Measurements from ENCODE around the gene SPRY1.

Gene SPRY1

GRCh38 chr4:123379392-123379791 is 17.2 kb upstream of the SPRY1 start:
- no peak for DNase-seq (ENCODE audit: extremely low read depth in 1 of 2, low read depth in 1 of 2)

GRCh38 chr4:123380728-123381716 is 15.6 kb upstream of the SPRY1 start:
- DNase-seq (ENCODE audit: extremely low read depth in 1 of 2, low read depth in 1 of 2): no peak

GRCh38 chr4:123381996-123382395 is 14.6 kb upstream of the SPRY1 start:
- DNase-seq (ENCODE audit: extremely low read depth in 1 of 2, low read depth in 1 of 2): no peak

GRCh38 chr4:123383566-123383965 is 13.0 kb upstream of the SPRY1 start:
- no peak for DNase-seq (ENCODE audit: extremely low read depth in 1 of 2, low read depth in 1 of 2)

GRCh38 chr4:123386609-123387008 is 10.0 kb upstream of the SPRY1 start:
- DNase-seq (ENCODE audit: extremely low read depth in 1 of 2, low read depth in 1 of 2): no peak

- DNase-seq (ENCODE audit: extremely low read depth in 1 of 2, low read depth in 1 of 2): no peak
Measured at GRCh38 chr4:123390846-123391456, 5.6 kb upstream of the SPRY1 start.

- no peak for DNase-seq (ENCODE audit: extremely low read depth in 1 of 2, low read depth in 1 of 2)
Measured at GRCh38 chr4:123393721-123394120, 2.9 kb upstream of the SPRY1 start.

- peak in 1 of 2 donors; percentile 12 for DNase-seq (ENCODE audit: extremely low read depth in 1 of 2, low read depth in 1 of 2)
Measured at GRCh38 chr4:123397144-123398065, 810 bp downstream of the SPRY1 start.

- DNase-seq (ENCODE audit: extremely low read depth in 1 of 2, low read depth in 1 of 2): peak in 1 of 2 donors; percentile 34
Measured at GRCh38 chr4:123398066-123398852, 1.7 kb downstream of the SPRY1 start.

- peak in 1 of 2 donors; percentile 5 for DNase-seq (ENCODE audit: extremely low read depth in 1 of 2, low read depth in 1 of 2)
Measured at GRCh38 chr4:123398853-123399626, 2.4 kb downstream of the SPRY1 start.

GRCh38 chr4:123399627-123400358 is 3.2 kb downstream of the SPRY1 start:
- no peak for DNase-seq (ENCODE audit: extremely low read depth in 1 of 2, low read depth in 1 of 2)

GRCh38 chr4:123401271-123402120 is 4.9 kb downstream of the SPRY1 start:
- no peak for DNase-seq (ENCODE audit: extremely low read depth in 1 of 2, low read depth in 1 of 2)

GRCh38 chr4:123402121-123402465 is 5.5 kb downstream of the SPRY1 start:
- no peak for DNase-seq (ENCODE audit: extremely low read depth in 1 of 2, low read depth in 1 of 2)

GRCh38 chr4:123403080-123403604 is 6.5 kb downstream of the SPRY1 start:
- DNase-seq (ENCODE audit: extremely low read depth in 1 of 2, low read depth in 1 of 2): no peak

GRCh38 chr4:123404533-123404932 is 7.9 kb downstream of the SPRY1 start:
- no peak for DNase-seq (ENCODE audit: extremely low read depth in 1 of 2, low read depth in 1 of 2)

- DNase-seq (ENCODE audit: extremely low read depth in 1 of 2, low read depth in 1 of 2): no peak
Measured at GRCh38 chr4:123405267-123405865, 8.8 kb downstream of the SPRY1 start.

- no peak for DNase-seq (ENCODE audit: extremely low read depth in 1 of 2, low read depth in 1 of 2)
Measured at GRCh38 chr4:123406872-123407271, 10.3 kb downstream of the SPRY1 start.

Data from activated CD8-positive, alpha-beta memory T cell treated with anti-CD3 and anti-CD28 coated beads for 1 hour (primary cell).